ENCODE data around the gene ARHGEF11. TPM values are rescaled to one million over a fixed set of nuclear protein-coding genes. Genes with fewer than 3 reads are reported as not detected.

ARHGEF11 gene
- total RNA-seq, 2 experiments from 2014 or later: 15.3 to 16.6 TPM

DNA sequence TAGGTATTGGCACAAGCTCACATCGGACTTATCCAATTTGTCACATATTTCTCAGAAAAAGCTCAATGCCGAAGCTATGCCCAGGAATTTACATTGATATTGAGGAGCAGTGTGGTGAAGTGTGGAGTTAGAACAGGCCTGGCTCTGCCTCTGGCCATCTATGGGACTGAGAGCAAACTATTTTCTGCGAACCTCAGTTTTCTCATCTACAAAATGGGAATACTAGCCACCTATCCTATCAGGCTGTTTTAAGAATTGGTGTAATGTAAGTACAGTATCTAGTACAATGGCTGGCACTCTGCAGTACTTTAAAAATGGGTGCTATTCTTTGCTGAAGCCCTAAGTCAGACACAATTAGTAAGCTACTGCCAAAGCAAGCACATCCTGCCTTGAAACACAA, 47.2 kb downstream of the ARHGEF11 start:
- Mint-ChIP-seq H3K27ac (no peak overlapping the region), H3K27me3 (ENCODE audit: low read depth) (peaks cover 38% of the 10 kb centered on the region), H3K36me3 (ENCODE audit: low read depth) (no peaks in the 10 kb centered on the region), H3K4me3 (no peak overlapping the region), H3K9me3 (ENCODE audit: insufficient read depth) (no peaks in the 10 kb centered on the region), H3K4me1 (ENCODE audit: low read depth) (no peaks in the 10 kb centered on the region)
- ATAC-seq (no peak), DNase-seq (no peak)
- ChIA-PET POLR2A (no interaction called here), CTCF (no interaction called here)

DNA sequence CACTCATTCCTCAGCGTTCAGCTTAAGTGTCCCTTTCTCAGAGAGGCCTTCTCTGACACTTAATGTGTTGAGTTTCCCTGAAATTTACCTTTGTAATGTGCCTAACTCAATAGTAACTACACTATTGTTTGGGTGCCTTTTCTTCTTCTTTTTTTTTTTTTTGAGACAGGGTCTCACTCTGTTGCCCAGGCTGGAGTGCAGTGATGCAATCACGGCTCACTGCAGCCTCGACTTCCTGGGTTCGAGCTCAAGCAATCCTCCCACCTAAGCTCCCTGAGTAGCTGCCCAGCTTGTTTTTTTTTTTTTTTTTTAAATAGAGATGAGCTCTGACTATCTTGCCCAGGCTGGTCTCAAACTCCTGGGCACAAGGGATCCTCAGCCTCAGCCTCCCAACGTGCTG, 50.1 kb downstream of the ARHGEF11 start:
- Mint-ChIP-seq H3K27ac (no peak overlapping the region), H3K4me3 (no peak overlapping the region), H3K4me1 (ENCODE audit: low read depth) (no peaks in the 10 kb centered on the region), H3K36me3 (ENCODE audit: low read depth) (no peaks in the 10 kb centered on the region), H3K9me3 (ENCODE audit: insufficient read depth) (no peaks in the 10 kb centered on the region), H3K27me3 (ENCODE audit: low read depth) (peaks cover 34% of the 10 kb centered on the region)
- CTCF ChIA-PET: no interaction called here
- POLR2A ChIA-PET: no interaction called here
- DNase-seq (no peak), ATAC-seq (no peak)

DNA sequence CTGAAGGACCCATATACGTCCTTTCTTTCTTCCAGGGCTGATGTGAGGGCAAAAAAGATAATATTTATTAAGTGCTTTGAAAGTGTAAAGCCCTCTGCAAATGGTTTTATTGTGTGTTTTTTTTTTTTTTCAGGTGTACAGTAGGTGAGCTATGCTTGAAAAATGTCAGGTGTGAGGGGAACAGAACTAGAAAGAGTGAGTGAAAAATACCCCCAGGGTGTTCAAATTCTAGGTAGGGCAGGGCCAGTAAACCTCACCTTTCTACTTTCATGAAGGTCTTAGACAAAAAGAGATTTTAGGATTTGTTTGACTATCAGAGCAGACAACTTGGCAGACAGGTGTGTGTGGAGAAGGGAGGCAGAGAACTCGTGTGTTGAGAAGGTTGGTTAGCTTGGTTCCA, 51.3 kb downstream of the ARHGEF11 start:
- H3K27ac Mint-ChIP-seq: no peak overlapping the region
- H3K36me3 Mint-ChIP-seq (ENCODE audit: low read depth): no peaks in the 10 kb centered on the region
- H3K27me3 Mint-ChIP-seq (ENCODE audit: low read depth): peaks cover 40% of the 10 kb centered on the region
- ATAC-seq (no peak), DNase-seq (no peak)
- H3K9me3 Mint-ChIP-seq (ENCODE audit: insufficient read depth): no peaks in the 10 kb centered on the region
- H3K4me3 Mint-ChIP-seq: no peak overlapping the region
- H3K4me1 Mint-ChIP-seq (ENCODE audit: low read depth): no peaks in the 10 kb centered on the region
- ChIA-PET CTCF (no interaction called here), POLR2A (no interaction called here)

DNA sequence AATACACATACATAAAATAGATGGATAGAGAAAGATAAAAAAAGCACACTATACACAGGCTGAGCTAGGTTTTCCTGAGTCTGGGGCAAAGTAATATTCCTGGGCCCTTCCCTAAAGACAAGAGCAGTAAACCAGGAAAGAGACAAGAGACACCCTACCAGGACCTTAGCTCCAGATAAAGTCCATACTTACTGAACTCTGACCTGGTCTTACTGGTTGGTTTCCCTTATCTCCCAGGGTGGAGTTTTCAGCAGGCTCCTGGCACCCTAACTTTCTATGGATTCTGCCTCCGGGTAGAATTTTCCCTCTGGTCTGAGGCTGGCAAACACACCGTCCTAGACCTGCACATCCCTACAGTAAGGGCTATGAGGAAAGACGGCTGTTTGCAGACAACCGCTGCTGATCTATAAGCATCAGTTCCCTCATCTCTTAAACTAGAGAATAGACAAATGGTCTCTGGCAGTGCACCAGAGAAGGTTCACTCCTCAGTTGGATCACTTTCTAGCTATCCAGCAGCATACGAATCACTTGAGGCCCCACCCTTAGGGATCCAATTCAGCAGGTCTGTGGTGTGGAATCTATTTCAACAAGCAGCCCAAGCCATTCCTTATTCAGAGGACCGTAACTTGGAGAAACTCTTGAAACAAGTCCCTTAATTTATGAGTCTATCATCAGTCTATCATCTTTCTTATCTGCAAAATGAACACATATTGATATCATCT, 52.0 kb downstream of the ARHGEF11 start:
- DNase-seq (no peak), ATAC-seq (no peak)
- Mint-ChIP-seq H3K36me3 (ENCODE audit: low read depth) (no peaks in the 10 kb centered on the region), H3K9me3 (ENCODE audit: insufficient read depth) (no peaks in the 10 kb centered on the region), H3K27ac (no peak overlapping the region), H3K4me1 (ENCODE audit: low read depth) (no peaks in the 10 kb centered on the region), H3K27me3 (ENCODE audit: low read depth) (peaks cover 40% of the 10 kb centered on the region), H3K4me3 (no peak overlapping the region)
- POLR2A ChIA-PET: no interaction called here
- CTCF ChIA-PET: no interaction called here

DNA sequence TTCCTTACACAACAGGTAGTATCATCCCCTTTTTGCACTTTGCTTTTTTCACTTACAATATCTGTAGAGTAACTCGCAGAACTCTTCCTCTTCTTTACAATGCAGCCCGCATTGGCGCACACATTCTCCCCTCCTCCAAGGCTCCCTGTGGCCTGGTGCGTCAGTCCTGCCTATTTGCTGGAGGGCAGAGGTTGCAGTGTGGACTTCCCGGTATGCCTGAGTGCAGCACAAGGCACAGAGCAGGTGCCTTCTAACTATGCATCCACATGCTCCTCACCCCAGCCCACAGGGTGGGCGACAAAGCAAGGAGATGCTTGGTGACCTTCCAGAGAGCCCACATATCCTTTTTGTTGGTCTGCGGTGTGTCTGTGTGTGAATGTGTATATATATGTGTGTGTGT, 53.3 kb downstream of the ARHGEF11 start:
- DNase-seq: no peak
- no peak for ATAC-seq
- H3K27me3 Mint-ChIP-seq (ENCODE audit: low read depth): peaks cover 38% of the 10 kb centered on the region
- no peak overlapping the region for H3K27ac Mint-ChIP-seq
- ChIA-PET CTCF (no interaction called here), POLR2A (no interaction called here)
- H3K4me3 Mint-ChIP-seq: no peak overlapping the region
- peaks cover 11% of the 10 kb centered on the region for H3K4me1 Mint-ChIP-seq (ENCODE audit: low read depth)
- H3K36me3 Mint-ChIP-seq (ENCODE audit: low read depth): no peaks in the 10 kb centered on the region
- H3K9me3 Mint-ChIP-seq (ENCODE audit: insufficient read depth): no peaks in the 10 kb centered on the region

DNA sequence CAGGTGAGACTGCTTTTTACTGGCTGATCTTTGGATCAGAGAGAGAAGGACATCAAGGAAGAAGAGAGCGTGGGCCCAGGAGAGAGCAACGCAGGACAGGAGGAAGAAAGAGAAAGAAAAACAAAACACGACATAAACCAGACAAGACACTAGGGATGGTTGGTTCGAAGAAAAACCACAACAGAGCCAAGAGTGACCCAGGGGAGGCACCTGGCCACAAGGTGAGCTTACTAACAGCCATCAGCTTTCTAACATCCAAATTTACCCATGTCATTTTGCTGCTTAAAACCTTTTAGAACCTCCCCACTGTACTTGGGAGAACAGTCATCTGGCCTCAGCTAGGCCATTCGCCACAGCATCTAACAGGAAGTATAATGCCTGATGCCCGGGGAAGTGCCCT, 57.8 kb downstream of the ARHGEF11 start:
- H3K27ac Mint-ChIP-seq: no peak overlapping the region
- POLR2A ChIA-PET: no interaction called here

DNA sequence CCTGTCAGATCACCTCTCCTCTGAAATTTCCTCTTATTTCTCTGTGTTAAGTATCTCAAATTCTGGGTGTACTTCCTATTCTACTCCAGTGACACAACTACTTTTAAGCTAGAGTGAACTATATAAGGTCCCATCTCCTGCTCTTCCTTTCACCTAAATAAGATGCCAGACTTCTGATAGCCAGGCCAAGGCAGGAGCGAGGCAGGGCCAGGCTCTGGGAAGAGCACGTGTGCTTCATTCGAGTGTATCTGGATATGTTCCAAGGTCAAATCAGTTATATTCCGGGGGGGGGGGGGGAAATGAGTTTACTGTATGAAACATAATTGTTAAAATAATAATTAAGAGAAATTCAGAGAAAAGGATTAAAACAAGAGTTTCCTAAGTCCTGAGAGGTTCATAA, 65.0 kb downstream of the ARHGEF11 start:
- Mint-ChIP-seq H3K9me3 (ENCODE audit: insufficient read depth) (no peaks in the 10 kb centered on the region), H3K4me3 (no peak overlapping the region), H3K27ac (no peak overlapping the region), H3K4me1 (ENCODE audit: low read depth) (no peaks in the 10 kb centered on the region), H3K36me3 (ENCODE audit: low read depth) (no peaks in the 10 kb centered on the region), H3K27me3 (ENCODE audit: low read depth) (peaks cover 49% of the 10 kb centered on the region)
- ATAC-seq: no peak
- POLR2A ChIA-PET: no interaction called here
- no peak for DNase-seq
- CTCF ChIA-PET: interaction anchor here (1.6 kb wide), 1 partner anchor 10 kb away, joined by 3 read pairs; no protein-coding TSS in a partner anchor

More for the DNA sequence above, 57.8 kb downstream of the ARHGEF11 start:
- H3K36me3 Mint-ChIP-seq (ENCODE audit: low read depth): no peaks in the 10 kb centered on the region
- CTCF ChIA-PET: interaction anchor here (0.7 kb wide), 1 partner anchor 442 kb away, joined by 4 read pairs; no protein-coding TSS in a partner anchor
- peaks cover 33% of the 10 kb centered on the region for H3K27me3 Mint-ChIP-seq (ENCODE audit: low read depth)
- ATAC-seq: no peak
- DNase-seq: no peak
- no peaks in the 10 kb centered on the region for H3K9me3 Mint-ChIP-seq (ENCODE audit: insufficient read depth)
- no peak overlapping the region for H3K4me3 Mint-ChIP-seq
- H3K4me1 Mint-ChIP-seq (ENCODE audit: low read depth): peaks cover 13% of the 10 kb centered on the region

DNA sequence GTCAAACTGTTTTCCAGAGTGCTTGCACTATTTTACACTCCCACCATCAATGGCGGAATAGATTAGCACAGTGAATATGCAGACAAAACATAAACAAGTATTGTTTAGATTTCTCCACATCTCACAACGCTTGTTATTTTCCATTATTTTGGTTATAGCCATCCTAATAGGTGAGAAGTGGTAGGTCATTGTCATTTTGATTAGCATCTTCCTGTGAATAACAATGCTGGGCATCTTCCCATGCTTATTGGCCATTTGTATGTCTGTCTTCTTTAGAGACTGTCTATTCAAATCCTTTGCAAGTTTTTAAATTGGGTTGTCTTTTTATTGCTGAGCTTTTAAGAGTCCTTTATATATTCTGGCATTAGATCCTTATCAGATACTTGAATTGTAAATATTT, 70.5 kb downstream of the ARHGEF11 start:
- no peaks in the 10 kb centered on the region for H3K36me3 Mint-ChIP-seq (ENCODE audit: low read depth)

DNA sequence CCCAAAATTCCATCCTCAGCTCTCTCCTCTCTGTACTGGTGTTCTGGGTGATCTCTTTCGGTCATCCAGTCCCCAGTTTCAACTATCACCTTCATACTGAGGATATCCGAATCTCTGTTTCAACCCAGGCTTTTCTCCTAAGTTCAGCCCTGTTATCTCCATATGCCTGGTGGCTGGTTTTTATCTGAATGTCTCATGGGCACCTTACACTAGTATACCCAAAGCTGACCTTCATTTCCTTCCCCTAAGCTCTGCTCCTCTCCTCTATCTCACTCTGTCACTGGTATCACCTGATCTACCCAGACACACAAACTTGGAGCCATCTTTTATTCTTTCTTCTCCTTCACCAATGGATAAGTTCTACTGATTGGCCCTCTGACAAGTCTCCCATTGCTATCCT, 72.1 kb downstream of the ARHGEF11 start:
- Mint-ChIP-seq H3K27ac (no peak overlapping the region), H3K4me1 (ENCODE audit: low read depth) (no peaks in the 10 kb centered on the region), H3K36me3 (ENCODE audit: low read depth) (no peaks in the 10 kb centered on the region), H3K27me3 (ENCODE audit: low read depth) (peaks cover 55% of the 10 kb centered on the region), H3K4me3 (no peak overlapping the region), H3K9me3 (ENCODE audit: insufficient read depth) (no peaks in the 10 kb centered on the region)
- ATAC-seq (no peak), DNase-seq (no peak)
- CTCF ChIA-PET: interaction anchor here (0.7 kb wide), 1 partner anchor 82 kb away, joined by 3 read pairs; no protein-coding TSS in a partner anchor
- POLR2A ChIA-PET: no interaction called here

More for the DNA sequence above, 70.5 kb downstream of the ARHGEF11 start:
- Mint-ChIP-seq H3K4me1 (ENCODE audit: low read depth) (no peaks in the 10 kb centered on the region), H3K27ac (no peak overlapping the region), H3K27me3 (ENCODE audit: low read depth) (peaks cover 60% of the 10 kb centered on the region), H3K4me3 (no peak overlapping the region), H3K9me3 (ENCODE audit: insufficient read depth) (no peaks in the 10 kb centered on the region)
- DNase-seq: no peak
- ATAC-seq: no peak
- ChIA-PET POLR2A (no interaction called here), CTCF (interaction anchor here (0.7 kb wide), 1 partner anchor 64 kb away, joined by 3 read pairs; no protein-coding TSS in a partner anchor)

DNA sequence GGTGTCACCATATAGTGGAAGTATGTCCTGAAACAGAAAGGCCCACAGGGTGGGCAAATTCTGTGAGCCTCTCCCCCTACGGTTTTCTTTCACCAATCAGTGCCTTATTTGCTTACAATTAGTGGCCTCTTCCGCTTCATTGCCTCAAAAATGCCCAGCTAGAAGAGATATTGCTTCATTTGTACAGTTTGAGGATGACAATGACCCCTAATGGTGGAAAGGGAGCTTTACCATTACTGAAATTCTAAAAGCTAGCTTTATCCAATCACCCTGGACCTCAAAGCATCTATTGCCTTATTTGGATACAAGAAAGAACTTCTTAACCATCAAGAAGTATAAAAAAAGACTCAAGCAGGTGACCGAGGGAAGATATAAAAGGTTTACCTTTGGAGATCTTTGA, 75.5 kb downstream of the ARHGEF11 start:
- CTCF ChIA-PET: interaction anchor here (0.6 to 1.9 kb wide), 16 partner anchors 9 to 584 kb away, joined by 3 to 14 read pairs (median 4); partner anchors contain the start of gene PEAR1
- Mint-ChIP-seq H3K27me3 (ENCODE audit: low read depth) (peaks cover 58% of the 10 kb centered on the region), H3K9me3 (ENCODE audit: insufficient read depth) (no peaks in the 10 kb centered on the region), H3K36me3 (ENCODE audit: low read depth) (no peaks in the 10 kb centered on the region), H3K27ac (no peak overlapping the region), H3K4me1 (ENCODE audit: low read depth) (no peaks in the 10 kb centered on the region), H3K4me3 (no peak overlapping the region)
- DNase-seq: no peak
- POLR2A ChIA-PET: no interaction called here
- no peak for ATAC-seq

DNA sequence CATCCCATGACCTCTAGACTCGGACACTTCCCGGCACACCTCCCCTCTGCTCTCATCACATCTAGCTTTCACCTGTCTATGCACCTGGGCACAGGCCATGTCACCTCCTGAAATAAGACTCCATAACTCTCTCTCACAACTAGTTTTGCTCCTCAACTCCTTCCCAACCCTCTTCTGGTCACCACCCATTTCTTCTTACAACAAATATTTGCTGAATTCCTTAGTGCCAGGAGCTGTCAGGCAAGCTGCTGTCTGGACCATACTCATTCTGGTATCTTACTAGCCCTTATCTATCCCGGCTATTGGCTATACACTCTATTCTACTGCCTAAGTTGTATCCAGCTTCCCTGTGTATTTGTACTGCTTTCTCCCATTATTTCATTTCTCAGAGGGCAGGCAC, 76.0 kb downstream of the ARHGEF11 start:
- ATAC-seq (no peak), DNase-seq (no peak)
- Mint-ChIP-seq H3K27ac (no peak overlapping the region), H3K36me3 (ENCODE audit: low read depth) (no peaks in the 10 kb centered on the region), H3K27me3 (ENCODE audit: low read depth) (peaks cover 53% of the 10 kb centered on the region), H3K9me3 (ENCODE audit: insufficient read depth) (no peaks in the 10 kb centered on the region), H3K4me3 (no peak overlapping the region), H3K4me1 (ENCODE audit: low read depth) (peaks cover under 1% of the 10 kb centered on the region)
- ChIA-PET CTCF (interaction anchor here (0.7 to 1.9 kb wide), 12 partner anchors 9 to 1821 kb away, joined by 3 to 14 read pairs (median 4); partner anchors contain the start of gene PEAR1), POLR2A (no interaction called here)

DNA sequence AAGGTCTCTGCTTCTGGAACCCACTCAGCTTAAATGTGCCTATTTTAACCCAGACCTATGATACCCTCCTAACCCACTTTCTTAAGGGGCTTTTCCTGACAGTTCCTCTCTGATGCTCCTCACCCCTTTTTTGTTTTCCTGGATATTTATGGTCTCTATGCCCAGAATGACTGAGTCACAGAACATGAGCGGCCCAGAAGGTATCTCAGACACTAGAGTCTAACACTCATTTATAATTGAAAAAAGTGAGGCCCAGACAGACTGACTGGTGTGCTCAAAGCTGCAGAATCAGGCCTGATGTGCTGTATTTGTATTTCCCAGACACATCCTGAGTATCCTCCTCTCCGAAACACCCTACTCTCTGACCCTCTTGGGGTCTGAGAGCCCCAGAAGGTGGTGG, 81.1 kb downstream of the ARHGEF11 start:
- DNase-seq (no peak), ATAC-seq (no peak)
- ChIA-PET CTCF (interaction anchor here (1.4 to 3.8 kb wide), 4 partner anchors 35 to 238 kb away, joined by 3 to 15 read pairs (median 4); no protein-coding TSS in a partner anchor), POLR2A (no interaction called here)
- H3K4me1 Mint-ChIP-seq (ENCODE audit: low read depth): peaks cover 29% of the 10 kb centered on the region
- H3K9me3 Mint-ChIP-seq (ENCODE audit: insufficient read depth): no peaks in the 10 kb centered on the region
- H3K27ac Mint-ChIP-seq: peak overlapping the region; percentile 87
- H3K36me3 Mint-ChIP-seq (ENCODE audit: low read depth): peaks cover 3% of the 10 kb centered on the region
- H3K4me3 Mint-ChIP-seq: no peak overlapping the region
- H3K27me3 Mint-ChIP-seq (ENCODE audit: low read depth): peaks cover 23% of the 10 kb centered on the region

Measured in activated CD8-positive, alpha-beta T cell treated with anti-CD3 and anti-CD28 coated beads, Interleukin-2, amount 10 ng/mL, durations not matched to agents 7 days and 5 days (primary cell).